ENCODE data around the gene ZNF772.
"Not testable (repeated sequence)": the region's sequence is repeated elsewhere in the genome, so short reads cannot be mapped to it uniquely, and the experiment has no call there.

Gene ZNF772

DNA sequence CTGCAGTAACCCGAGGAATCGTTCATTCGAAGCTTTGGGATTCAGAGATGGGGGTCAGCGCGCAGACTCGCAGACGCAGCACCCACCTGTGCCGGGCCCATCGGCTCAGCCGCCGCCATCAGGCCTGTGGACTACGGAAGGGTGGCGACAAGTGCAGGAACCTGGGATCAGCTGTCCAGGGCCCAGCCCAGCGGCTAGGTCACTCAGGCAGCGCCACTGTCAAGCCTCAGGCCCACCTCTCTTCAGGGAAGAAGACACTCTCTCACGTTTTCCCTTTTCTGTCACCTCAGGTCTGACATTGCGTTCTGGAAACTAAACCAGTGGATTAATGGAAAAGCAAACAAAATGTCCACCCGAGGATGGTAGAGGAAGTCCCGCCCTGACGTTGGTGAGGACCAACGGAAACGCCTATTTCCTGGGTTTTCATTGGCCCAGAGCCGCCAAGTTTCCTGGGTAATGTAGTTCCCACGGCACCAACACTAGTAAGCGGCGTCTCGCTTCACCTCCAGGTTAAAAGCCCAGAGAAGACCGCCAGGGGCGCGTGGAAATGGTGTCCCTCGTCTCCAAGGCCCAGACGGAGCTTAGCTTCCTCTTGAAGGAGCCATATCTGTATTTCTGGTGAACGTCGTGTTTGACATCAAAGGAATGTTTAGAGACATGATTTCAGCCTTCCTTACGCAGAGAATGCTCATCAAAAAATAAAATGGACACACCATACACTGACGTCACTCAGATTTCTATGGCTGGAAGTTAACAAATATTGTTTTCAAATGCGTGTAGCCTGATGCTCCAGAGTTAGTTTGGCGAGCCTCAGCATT is at the start of gene ZNF772:
Gene ZNF772, minus strand, starts transcription at position 376 of the 818 bp plus-strand sequence. Its CDS starts 257 bp downstream, at position 119.
- DNase-seq (ENCODE audit: low read depth), result peak; percentile 93

GRCh38 chr19:57518021-57518420 is 40.7 kb upstream of the ZNF772 start:
- DNase-seq (ENCODE audit: low read depth), result not testable (repeated sequence)

- DNase-seq (ENCODE audit: low read depth), result no peak
These were observed 37.9 kb upstream of the ZNF772 start for GRCh38 chr19:57515255-57515654.

DNA sequence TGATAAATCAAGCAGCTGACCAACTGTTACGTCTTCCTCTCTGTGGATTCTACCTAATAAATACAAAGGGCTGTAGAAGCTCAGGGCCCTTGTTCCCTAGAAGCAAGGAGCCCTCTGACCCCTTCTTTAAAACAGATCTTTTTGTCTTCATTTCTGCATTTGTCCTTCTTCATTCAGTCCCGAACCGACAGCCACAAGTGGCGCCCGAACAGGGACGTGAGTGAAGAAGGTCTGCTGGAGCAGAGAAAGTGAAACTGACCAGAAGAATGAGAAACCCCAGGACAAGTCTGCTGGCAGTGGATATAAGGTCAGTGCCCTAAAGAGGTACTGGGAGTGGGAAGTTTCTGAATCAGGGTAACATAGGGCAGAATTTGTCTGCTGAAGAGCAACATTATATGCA is 35.5 kb upstream of the ZNF772 start:
- DNase-seq (ENCODE audit: low read depth), result no peak

DNA sequence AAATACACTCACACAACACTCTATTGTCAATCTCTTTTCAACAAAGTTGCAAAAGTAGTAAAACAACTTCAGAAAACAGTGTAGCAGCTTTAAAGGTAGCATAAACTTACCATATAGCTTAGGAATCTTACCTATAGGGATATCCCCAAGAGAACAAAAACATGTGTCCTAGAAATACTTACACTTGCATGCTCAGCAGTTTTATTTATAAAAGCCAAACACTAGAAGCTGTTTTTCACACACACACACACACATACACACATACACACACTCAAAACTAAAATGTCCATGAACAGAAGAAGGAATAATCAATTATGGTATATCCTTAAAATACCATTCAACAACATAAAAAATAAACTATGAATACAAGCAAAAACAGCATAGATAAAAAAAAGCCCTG is 34.1 kb upstream of the ZNF772 start:
- no peak for DNase-seq (ENCODE audit: low read depth)

DNA sequence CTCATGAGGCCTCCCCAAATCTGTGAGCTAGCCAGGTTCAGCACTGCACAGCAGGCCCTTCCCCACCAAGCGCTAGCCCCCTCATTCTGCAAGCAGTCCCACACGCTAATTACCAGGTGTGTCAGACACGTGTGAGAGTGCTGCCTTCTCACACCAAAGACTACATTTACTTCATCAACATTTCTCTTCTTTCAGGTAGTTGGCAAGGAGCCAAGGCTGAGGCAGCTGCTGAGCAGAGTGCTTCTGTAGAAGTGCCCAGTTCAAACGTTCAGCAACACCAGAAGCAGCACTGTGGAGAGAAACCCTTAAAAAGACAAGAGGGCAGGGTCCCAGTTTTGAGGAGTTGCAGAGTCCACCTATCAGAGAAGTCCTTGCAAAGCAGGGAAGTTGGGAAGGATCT is 28.8 kb upstream of the ZNF772 start:
- DNase-seq (ENCODE audit: low read depth), result no peak

DNA sequence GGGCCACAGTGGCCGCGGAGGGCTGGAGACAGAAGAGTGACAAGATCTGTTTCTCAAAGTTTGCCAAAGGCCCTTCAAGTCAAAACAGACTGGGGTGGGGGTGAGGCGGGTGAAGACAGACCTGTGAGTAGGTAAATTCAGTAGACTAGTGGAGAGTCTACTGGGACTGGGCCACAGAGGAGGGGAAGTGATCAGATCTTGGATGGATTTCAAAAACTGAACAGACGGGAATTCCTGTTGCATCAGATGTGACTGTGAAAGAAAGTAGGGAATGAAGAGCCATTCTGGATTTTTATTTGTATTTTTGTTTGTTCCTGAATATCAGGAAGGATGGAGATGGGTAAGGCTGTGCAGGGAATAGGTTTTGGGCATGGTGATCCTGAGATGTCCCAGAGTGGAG is 23.0 kb upstream of the ZNF772 start:
- not testable (repeated sequence) for DNase-seq (ENCODE audit: low read depth)

DNA sequence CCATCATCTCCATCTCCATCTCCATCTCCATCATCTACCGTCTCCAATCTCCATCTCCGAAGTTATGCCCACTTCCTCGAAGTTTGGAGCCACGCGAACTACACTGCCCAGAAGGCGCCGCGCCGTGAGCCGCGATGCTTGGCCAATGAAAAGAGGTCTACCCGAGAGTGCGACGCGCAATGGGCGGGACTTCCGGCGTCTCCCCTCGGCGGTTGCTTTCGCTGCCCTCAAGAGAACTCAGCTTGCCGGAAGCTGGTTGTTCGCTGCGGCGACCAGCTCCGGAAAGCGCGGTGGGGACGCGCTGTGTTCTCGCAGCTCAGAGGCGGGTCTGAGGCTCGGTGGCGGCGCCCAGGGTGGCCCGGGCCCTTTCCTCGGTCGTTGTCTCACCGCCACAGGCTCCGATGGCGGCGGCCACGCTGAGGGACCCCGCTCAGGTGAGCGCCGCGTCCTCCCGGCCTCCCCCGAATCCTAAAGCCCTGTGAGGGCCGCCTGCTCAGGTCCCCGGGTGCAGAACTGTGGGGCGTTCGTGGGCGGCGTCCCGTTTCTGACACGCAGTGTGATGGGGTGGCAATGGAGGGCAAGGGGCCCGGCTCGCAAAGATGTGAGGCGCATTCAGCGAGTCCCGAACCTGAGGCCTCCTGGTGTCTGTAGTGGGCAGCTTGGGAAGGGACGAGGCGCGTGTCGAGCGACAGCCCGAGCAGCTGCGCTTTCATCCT is 22.5 kb upstream of the ZNF772 start, which contains the start of gene ZNF773:
Gene ZNF773, plus strand, starts transcription at position 259 of the 716 bp plus-strand sequence. Its CDS starts 143 bp downstream, at position 402.
- DNase-seq (ENCODE audit: low read depth), result peak; percentile 90

DNA sequence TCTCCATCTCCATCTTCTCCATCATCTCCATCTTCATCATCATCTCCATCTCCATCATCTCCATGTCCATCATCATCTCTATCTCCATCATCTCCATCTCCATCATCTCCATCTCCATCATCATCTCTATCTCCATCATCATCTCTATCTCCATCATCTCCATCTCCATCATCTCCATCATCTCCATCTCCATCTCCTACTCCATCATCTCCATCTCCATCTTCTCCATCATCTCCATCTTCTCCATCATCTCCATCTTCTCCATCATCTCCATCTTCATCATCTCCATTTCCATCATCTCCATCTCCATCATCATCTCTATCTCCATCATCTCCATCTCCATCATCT is 21.9 kb upstream of the ZNF772 start:
- not testable (repeated sequence) for DNase-seq (ENCODE audit: low read depth)

- DNase-seq (ENCODE audit: low read depth), result not testable (repeated sequence)
These were observed 10.9 kb upstream of the ZNF772 start for GRCh38 chr19:57488299-57488644.

DNA sequence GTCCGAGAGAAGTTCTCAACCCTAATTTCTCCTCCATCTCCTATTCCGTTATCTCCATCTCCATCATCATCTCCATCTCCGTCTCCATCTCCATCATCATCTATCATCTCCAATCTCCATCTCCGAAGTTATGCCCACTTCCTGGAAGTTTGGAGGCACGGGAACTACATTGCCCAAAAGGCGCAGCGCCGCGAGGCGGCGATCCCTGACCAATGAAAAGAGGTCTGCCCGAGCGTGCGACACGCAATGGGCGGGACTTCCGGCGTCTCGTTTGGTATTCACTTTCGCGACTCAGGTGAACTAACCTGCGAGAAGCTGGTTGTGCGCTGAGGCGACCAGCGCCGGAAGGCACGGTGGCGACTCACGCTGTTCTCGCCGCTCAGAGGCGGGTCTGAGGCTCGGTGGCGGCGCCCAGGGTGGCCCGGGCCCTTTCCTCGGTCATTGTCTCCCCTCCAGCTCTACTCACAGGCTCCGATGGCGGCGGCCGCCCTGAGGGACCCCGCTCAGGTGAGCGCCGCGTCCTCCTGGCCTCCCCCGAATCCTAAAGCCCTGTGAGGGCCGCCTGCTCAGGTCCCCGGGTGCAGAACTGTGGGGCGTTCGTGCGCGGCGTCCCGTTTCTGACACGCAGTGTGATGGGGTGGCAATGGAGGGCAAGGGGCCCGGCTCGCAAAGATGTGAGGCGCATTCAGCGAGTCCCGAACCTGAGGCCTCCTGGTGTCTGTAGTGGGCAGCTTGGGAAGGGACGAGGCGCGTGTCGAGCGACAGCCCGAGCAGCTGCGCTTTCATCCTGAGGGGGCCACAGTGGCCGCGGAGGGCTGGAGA is 10.3 kb upstream of the ZNF772 start, which contains the start of gene ZNF419:
Gene ZNF419, plus strand, starts transcription at position 274 of the 822 bp plus-strand sequence. Its CDS starts 201 bp downstream, at position 475.
- DNase-seq (ENCODE audit: low read depth), result peak; percentile 68

GRCh38 chr19:57473646-57474045 is 3.7 kb downstream of the ZNF772 start:
- DNase-seq (ENCODE audit: low read depth), result no peak

GRCh38 chr19:57466489-57466888 is 10.9 kb downstream of the ZNF772 start:
- no peak for DNase-seq (ENCODE audit: low read depth)

GRCh38 chr19:57465680-57466381 is 11.5 kb downstream of the ZNF772 start:
- DNase-seq (ENCODE audit: low read depth), result peak; percentile 52

GRCh38 chr19:57452307-57452706 is 25.1 kb downstream of the ZNF772 start:
- no peak for DNase-seq (ENCODE audit: low read depth)

DNA sequence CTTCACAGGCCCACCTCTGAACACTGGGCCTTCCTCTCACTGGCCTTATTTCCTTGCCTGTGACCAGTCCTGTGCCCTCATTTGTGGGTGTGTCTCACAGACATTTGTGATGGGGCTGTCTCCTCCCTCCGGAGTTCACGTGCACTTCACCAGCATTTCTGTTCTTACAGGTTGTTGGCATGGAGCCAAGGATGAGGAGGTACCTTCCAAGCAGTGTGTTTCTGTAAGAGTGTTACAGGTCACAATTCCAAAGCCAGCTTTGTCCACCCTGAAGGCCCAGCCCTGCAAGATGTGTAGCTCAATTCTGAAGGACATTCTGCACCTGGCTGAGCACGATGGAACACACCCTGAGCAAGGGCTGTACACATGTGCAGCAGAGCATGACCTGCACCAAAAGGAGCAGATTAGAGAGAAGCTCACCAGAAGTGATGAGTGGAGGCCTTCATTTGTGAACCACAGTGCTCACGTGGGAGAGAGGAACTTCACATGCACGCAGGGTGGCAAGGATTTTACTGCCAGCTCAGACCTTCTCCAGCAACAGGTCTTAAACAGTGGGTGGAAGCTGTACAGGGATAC is 34.2 kb downstream of the ZNF772 start:
- DNase-seq (ENCODE audit: low read depth), result no peak

DNA sequence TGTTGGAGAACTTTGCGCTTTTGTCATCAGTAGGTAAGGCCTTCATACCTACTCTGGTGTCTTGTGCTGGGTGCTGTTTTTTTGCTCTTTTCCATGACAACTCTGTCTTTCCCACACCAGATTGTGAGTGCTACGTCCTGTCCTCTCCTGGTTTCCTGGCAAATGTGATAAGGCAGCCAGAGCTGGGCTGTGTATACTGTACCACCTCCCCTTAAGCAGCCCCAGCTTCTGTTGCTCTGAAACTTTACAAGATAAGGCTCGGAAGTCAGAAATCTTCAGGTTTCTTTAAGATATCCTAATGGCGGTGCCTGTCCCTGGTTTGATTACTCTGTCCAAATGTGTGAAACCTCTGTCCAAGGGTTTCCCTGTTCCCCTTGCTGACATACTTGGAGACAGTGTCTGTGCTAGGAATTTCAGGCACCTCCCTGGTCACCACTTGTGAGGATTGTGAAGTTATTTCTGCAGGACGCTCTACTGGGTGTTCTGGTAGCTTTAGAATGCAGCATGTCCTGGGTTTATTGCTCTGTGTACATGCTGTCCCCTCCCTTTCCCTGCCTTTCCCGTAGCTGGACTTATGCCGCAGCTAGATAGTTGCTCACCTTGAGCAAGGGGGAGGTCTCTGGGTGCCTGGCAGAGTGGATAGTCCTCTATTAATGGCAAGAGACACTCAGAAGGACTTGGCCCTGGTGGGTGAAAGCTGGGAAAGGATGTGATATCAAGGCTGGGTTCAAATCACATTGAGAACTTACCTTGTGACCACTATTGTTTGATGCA is 35.2 kb downstream of the ZNF772 start:
- DNase-seq (ENCODE audit: low read depth), result no peak

GRCh38 chr19:57438925-57439324 is 38.4 kb downstream of the ZNF772 start:
- no peak for DNase-seq (ENCODE audit: low read depth)

GRCh38 chr19:57437931-57438330 is 39.4 kb downstream of the ZNF772 start:
- no peak for DNase-seq (ENCODE audit: low read depth)

- DNase-seq (ENCODE audit: low read depth), result no peak
These were observed 40.9 kb downstream of the ZNF772 start for GRCh38 chr19:57436417-57436816.

All from CMK (cell line).